Choroid plexus epithelial cell (primary cell): ENCODE measurements around the gene DOCK10.

ENCODE experiments used
- DNase-seq: peaks from one replicate; pipeline ENCODE4 v3.0.0-alpha.2; 2010; ENCODE audit warnings: low read depth
- H3K4me3 ChIP-seq: 2 replicates; pipeline ENCODE4 v1.5.1; 2011; ENCODE audit warnings: low read depth, mild to moderate bottlenecking, control low read depth, low read length, moderate library complexity
- CTCF ChIP-seq: conservative IDR thresholded peaks from 2 replicates; pipeline ENCODE4 v1.5.1; 2011; ENCODE audit warnings: low read depth, mild to moderate bottlenecking, control low read depth, inconsistent platforms, low read length, moderate library complexity

DOCK10 gene

GRCh38 chr2:224757934-224758548 lies 284.2 kb downstream of the DOCK10 start:
- DNase-seq: no peak
- no peak for TF ChIP-seq CTCF
- no peak overlapping the region for H3K4me3 ChIP-seq

GRCh38 chr2:224753743-224754540 lies 288.3 kb downstream of the DOCK10 start:
- peak; percentile 35 for DNase-seq
- no peak for TF ChIP-seq CTCF
- H3K4me3 ChIP-seq: no peak overlapping the region

- no peak for TF ChIP-seq CTCF
- no peak for DNase-seq
Observed at GRCh38 chr2:224751996-224752698, 290.1 kb downstream of the DOCK10 start.

GRCh38 chr2:224749136-224749535 lies 293.1 kb downstream of the DOCK10 start:
- DNase-seq: no peak
- no peak overlapping the region for H3K4me3 ChIP-seq
- TF ChIP-seq CTCF: no peak

More at GRCh38 chr2:224751996-224752698, 290.1 kb downstream of the DOCK10 start:
- H3K4me3 ChIP-seq: no peak overlapping the region

- DNase-seq: no peak
- no peak for TF ChIP-seq CTCF
- H3K4me3 ChIP-seq: no peak overlapping the region
Observed at GRCh38 chr2:224747765-224748164, 294.5 kb downstream of the DOCK10 start.

GRCh38 chr2:224736227-224736626 lies 306.0 kb downstream of the DOCK10 start:
- no peak for DNase-seq
- no peak for TF ChIP-seq CTCF
- no peak overlapping the region for H3K4me3 ChIP-seq
